GM12891 (cell line): Measurements from ENCODE around the gene ABHD4.
"Not testable (repeated sequence)": the region's sequence is repeated elsewhere in the genome, so short reads cannot be mapped to it uniquely, and the experiment has no call there.

Experiments
- POLR2A ChIP-seq: IDR thresholded peaks from 2 replicates; pipeline ENCODE4 v1.6.1; 2011; ENCODE audit warnings: low read depth, low read length, control low read depth
- POLR2AphosphoS5 ChIP-seq: IDR thresholded peaks from 2 replicates; pipeline ENCODE4 v1.6.1; 2011; ENCODE audit warnings: low read depth, low read length, control low read depth
- POU2F2 ChIP-seq: IDR thresholded peaks from 2 replicates; pipeline ENCODE4 v1.6.1; 2011; ENCODE audit warnings: low read depth, mild to moderate bottlenecking, control low read depth, low read length, moderate library complexity
- SPI1 ChIP-seq: IDR thresholded peaks from 2 replicates; pipeline ENCODE4 v1.6.1; 2011; ENCODE audit warnings: low read depth, low read length, control low read depth
- TAF1 ChIP-seq: IDR thresholded peaks from 2 replicates; pipeline ENCODE4 v1.6.1; 2011; ENCODE audit warnings: low read depth, low read length, control low read depth

DNA sequence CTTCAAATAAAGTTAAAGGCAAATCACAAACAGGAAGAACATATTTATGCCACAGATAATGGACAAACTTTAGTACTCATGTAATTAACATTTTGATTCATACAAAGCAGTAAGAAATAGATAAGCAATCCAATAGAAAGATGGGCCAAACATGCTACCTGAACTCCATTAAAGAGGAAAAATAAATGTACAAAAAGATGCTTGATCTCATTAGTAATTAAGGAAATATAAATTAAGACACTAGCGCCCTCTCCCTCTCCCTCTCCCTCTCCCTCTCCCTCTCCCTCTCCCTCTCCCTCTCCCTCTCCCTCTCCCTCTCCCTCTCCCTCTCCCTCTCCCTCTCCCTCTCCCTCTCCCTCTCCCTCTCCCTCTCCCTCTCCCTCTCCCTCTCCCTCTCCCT is 37.9 kb downstream of the ABHD4 start:
- TF ChIP-seq TAF1, POLR2A, POU2F2, POLR2AphosphoS5, SPI1: not testable (repeated sequence)
